H1 (cell line): Measurements from ENCODE around the gene PHTF2. TPM values are rescaled to one million over a fixed set of nuclear protein-coding genes. Genes with fewer than 3 reads are reported as not detected.

ENCODE experiments used
- CTCF ChIA-PET: fragments of 300-600 bp; sonication (Branson Sonifier 250); formaldehyde crosslinking; loops from one replicate; lab custom pipeline; 2021; ENCODE audit not compliant: partially characterized antibody; lab: Charles Lee
- POLR2A ChIA-PET: fragments of 300-600 bp; sonication (Branson Sonifier 250); formaldehyde crosslinking; loops from one replicate; lab custom pipeline; 2021; ENCODE audit warnings: inconsistent platforms; ENCODE audit not compliant: partially characterized antibody; lab: Charles Lee
- DNase-seq, 2 experiments: peaks; one replicate each; pipeline versions ENCODE4 v3.0.0 to v3.0.0-alpha.2; 2010 to 2022; ENCODE audit warnings: low spot score in 2 of 2, low read depth in 1 of 2, mixed read lengths in 1 of 2
- FAIRE-seq: peaks from 2 replicates; lab custom pipeline; 2011; peaks lifted over from hg19 to GRCh38; lab: Jason Lieb, UNC
- H2AFZ ChIP-seq: 2 replicates; pipeline ENCODE4 v1.8.1; 2012; ENCODE audit warnings: low read length, inconsistent platforms
- H2AK5ac ChIP-seq: 2 replicates; pipeline ENCODE4 v1.6.1; 2013; ENCODE audit warnings: low read depth, low read length
- H2BK120ac ChIP-seq: replicated peaks from 2 replicates; pipeline ENCODE3; 2013; ENCODE audit warnings: low read depth, low read length, inconsistent platforms
- H2BK12ac ChIP-seq: 2 replicates; pipeline ENCODE4 v1.6.1; 2013; ENCODE audit warnings: low read depth, low read length
- H2BK15ac ChIP-seq: 2 replicates; pipeline ENCODE4 v1.6.1; 2013; ENCODE audit warnings: low read length
- H2BK20ac ChIP-seq: 2 replicates; pipeline ENCODE4 v1.6.1; 2013; ENCODE audit warnings: low read length
- H2BK5ac ChIP-seq: 2 replicates; pipeline ENCODE4 v1.6.1; 2013; ENCODE audit warnings: low read depth, low read length
- H3K14ac ChIP-seq: 2 replicates; pipeline ENCODE4 v1.6.1; 2013; ENCODE audit warnings: inconsistent platforms; ENCODE audit not compliant: insufficient read length
- H3K18ac ChIP-seq: 2 replicates; pipeline ENCODE4 v1.6.1; 2013; ENCODE audit warnings: low read length; ENCODE audit errors: extremely low read depth
- H3K23ac ChIP-seq: 2 replicates; pipeline ENCODE4 v1.6.1; 2013; ENCODE audit warnings: inconsistent platforms; ENCODE audit not compliant: insufficient read length
- H3K23me2 ChIP-seq: 2 replicates; pipeline ENCODE4 v1.6.1; 2013; ENCODE audit warnings: low read depth, low read length
- H3K27ac ChIP-seq: 2 replicates; pipeline ENCODE4 v1.6.1; 2011; ENCODE audit warnings: low read depth, low read length, inconsistent platforms
- H3K27me3 ChIP-seq, 4 experiments: replicated peaks in 1 of 4; 1 replicate in 1 of 4; 2 replicates in 3 of 4; pipeline versions ENCODE4 v1.6.1 to v1.8.1; 2011 to 2013; ENCODE audit warnings: low read length in 3 of 4, mild to moderate bottlenecking in 3 of 4, inconsistent platforms in 2 of 4, mixed read lengths in 2 of 4, moderate library complexity in 1 of 4; ENCODE audit not compliant: control insufficient read depth in 3 of 4, insufficient read depth in 3 of 4; ENCODE audit errors: extremely low read depth in 1 of 4
- H3K36me3 ChIP-seq, 4 experiments: 2 replicates each; pipeline versions ENCODE4 v1.6.1 to v1.8.1; 2011 to 2013; ENCODE audit warnings: mild to moderate bottlenecking in 4 of 4, low read length in 3 of 4, moderate library complexity in 2 of 4, control low read depth in 1 of 4, inconsistent platforms in 1 of 4; ENCODE audit not compliant: insufficient read depth in 4 of 4, control insufficient read depth in 2 of 4
- H3K4ac ChIP-seq: replicated peaks from 2 replicates; pipeline ENCODE3; 2013; ENCODE audit warnings: low read length, low read depth, mixed read lengths, inconsistent platforms; ENCODE audit not compliant: insufficient read length
- H3K4me1 ChIP-seq, 4 experiments: replicated peaks in 1 of 4; 1 replicate in 1 of 4; 2 replicates in 3 of 4; pipeline versions ENCODE4 v1.6.1 to v1.8.1; 2011 to 2013; ENCODE audit warnings: low read length in 3 of 4, inconsistent platforms in 2 of 4, mixed read lengths in 1 of 4; ENCODE audit not compliant: insufficient read depth in 4 of 4, control insufficient read depth in 3 of 4
- H3K4me2 ChIP-seq, 2 experiments: 2 replicates each; pipeline versions ENCODE4 v1.6.1 to v1.8.1; 2011 to 2013; ENCODE audit warnings: low read depth in 2 of 2, low read length in 2 of 2, control low read depth in 1 of 2, inconsistent platforms in 1 of 2, mild to moderate bottlenecking in 1 of 2; ENCODE audit not compliant: insufficient read depth in 1 of 2
- H3K4me3 ChIP-seq, 4 experiments: fragments of 200-600, 300-600 bp in 1 of 4; sonication (generic), shearing (Covaris generic), sonication (Bioruptor Twin) in 1 of 4; 2 replicates each; pipeline versions ENCODE4 v1.5.1 to v1.8.1; 2011 to 2016; ENCODE audit warnings: low read length in 4 of 4, low read depth in 3 of 4, control low read depth in 2 of 4, inconsistent platforms in 2 of 4, mild to moderate bottlenecking in 2 of 4, mixed read lengths in 1 of 4, moderate library complexity in 1 of 4; ENCODE audit not compliant: insufficient read depth in 2 of 4; ENCODE audit errors: extremely low read depth in 1 of 4
- H3K56ac ChIP-seq: replicated peaks from 2 replicates; pipeline ENCODE3; 2013; ENCODE audit warnings: low read depth, mild to moderate bottlenecking, mixed read lengths, low read length, inconsistent platforms; ENCODE audit not compliant: insufficient read length
- H3K79me1 ChIP-seq: 2 replicates; pipeline ENCODE4 v1.6.1; 2013; ENCODE audit warnings: low read depth, low read length, control low read depth
- H3K79me2 ChIP-seq, 2 experiments: 2 replicates each; pipeline versions ENCODE4 v1.6.1 to v1.8.1; 2012 to 2013; ENCODE audit warnings: low read length in 2 of 2, mild to moderate bottlenecking in 2 of 2, inconsistent platforms in 1 of 2; ENCODE audit not compliant: insufficient read depth in 2 of 2, control insufficient read depth in 1 of 2
- H3K9ac ChIP-seq, 4 experiments: replicated peaks in 1 of 4; 1 replicate in 1 of 4; 2 replicates in 3 of 4; pipeline versions ENCODE4 v1.6.1 to v1.8.1; 2011 to 2013; ENCODE audit warnings: low read depth in 3 of 4, low read length in 3 of 4, control low read depth in 2 of 4, mild to moderate bottlenecking in 2 of 4, moderate library complexity in 2 of 4, inconsistent platforms in 1 of 4; ENCODE audit errors: extremely low read depth in 1 of 4
- H3K9me3 ChIP-seq, 2 experiments: 2 replicates each; pipeline versions ENCODE4 v1.6.1 to v1.8.1; 2012 to 2013; ENCODE audit warnings: mild to moderate bottlenecking in 2 of 2, moderate library complexity in 2 of 2, control low read depth in 1 of 2, inconsistent platforms in 1 of 2, low read depth in 1 of 2, low read length in 1 of 2, mixed read lengths in 1 of 2; ENCODE audit not compliant: insufficient read depth in 2 of 2
- H4K20me1 ChIP-seq, 2 experiments: replicated peaks in 1 of 2; 2 replicates each; pipeline versions ENCODE3 to v1.8.1; 2011 to 2013; ENCODE audit warnings: inconsistent platforms in 2 of 2, low read length in 2 of 2, mild to moderate bottlenecking in 1 of 2; ENCODE audit not compliant: insufficient read depth in 2 of 2, control insufficient read depth in 1 of 2
- H4K5ac ChIP-seq: 2 replicates; pipeline ENCODE4 v1.6.1; 2013; ENCODE audit warnings: low read length, low read depth, mixed read lengths, inconsistent platforms; ENCODE audit not compliant: insufficient read length
- H4K8ac ChIP-seq: 2 replicates; pipeline ENCODE4 v1.8.0; 2013; ENCODE audit warnings: mild to moderate bottlenecking, moderate library complexity, low read length, inconsistent platforms; ENCODE audit not compliant: insufficient read depth; ENCODE audit errors: extremely low read depth
- H4K91ac ChIP-seq: replicated peaks from 2 replicates; pipeline ENCODE3; 2013; ENCODE audit warnings: low read length, mixed read lengths, inconsistent platforms; ENCODE audit not compliant: insufficient read length
- ASH2L ChIP-seq: fragments of 200-600, 300-600 bp; sonication (generic); IDR thresholded peaks from one replicate; pipeline ENCODE4 v1.7.1; 2017; ENCODE audit warnings: low read length
- CHD1 ChIP-seq: IDR thresholded peaks from 2 replicates; pipeline ENCODE4 v1.6.1; 2012; ENCODE audit warnings: low read depth, low read length, improper control_type of control experiment
- EP300 ChIP-seq, 2 experiments: IDR thresholded peaks; 1 replicate in 1 of 2; 2 replicates in 1 of 2; pipeline ENCODE4 v1.6.1; 2011 to 2012; ENCODE audit warnings: low read depth in 2 of 2, low read length in 2 of 2, mild to moderate bottlenecking in 2 of 2, borderline replicate concordance in 1 of 2, inconsistent platforms in 1 of 2, moderate library complexity in 1 of 2
- HDAC2 ChIP-seq, 2 experiments: fragments of 300-600 bp in 1 of 2; sonication (generic) in 1 of 2; IDR thresholded peaks; 2 replicates each; pipeline ENCODE4 v1.6.1; 2011 to 2012; ENCODE audit warnings: low read depth in 2 of 2, low read length in 2 of 2, mild to moderate bottlenecking in 2 of 2, moderate library complexity in 2 of 2, borderline replicate concordance in 1 of 2, inconsistent platforms in 1 of 2
- KDM1A ChIP-seq: fragments of 200-600, 300-600 bp; sonication (generic); IDR thresholded peaks from 2 replicates; pipeline ENCODE4 v1.7.1; 2016; ENCODE audit warnings: mild to moderate bottlenecking, low read length, borderline replicate concordance
- KDM5A ChIP-seq: fragments of 200-600 bp; IDR thresholded peaks from 2 replicates; pipeline ENCODE4 v1.7.1; 2012; ENCODE audit warnings: mild to moderate bottlenecking, low read length, inconsistent platforms, mixed read lengths
- RAD21 ChIP-seq, 2 experiments: IDR thresholded peaks in 1 of 2; conservative IDR thresholded peaks in 1 of 2; 2 replicates each; pipeline ENCODE4 v1.6.1; 2011; ENCODE audit warnings: low read depth in 2 of 2, low read length in 2 of 2, improper control_type of control experiment in 1 of 2, inconsistent platforms in 1 of 2, mild to moderate bottlenecking in 1 of 2, moderate library complexity in 1 of 2
- RBBP5 ChIP-seq: IDR thresholded peaks from 2 replicates; pipeline ENCODE4 v1.7.1; 2012; ENCODE audit warnings: low read depth, mild to moderate bottlenecking, inconsistent platforms, low read length, moderate library complexity, borderline replicate concordance
- RNF2 ChIP-seq: fragments of 200-900, 300-1000 bp; sonication (generic); IDR thresholded peaks from 2 replicates; pipeline ENCODE4 v1.7.1; 2016; ENCODE audit warnings: borderline replicate concordance, low read depth, mild to moderate bottlenecking, antibody characterized with exemption, low read length; ENCODE audit not compliant: poor library complexity, severe bottlenecking; ENCODE audit errors: missing control alignments
- SIN3A ChIP-seq, 2 experiments: IDR thresholded peaks in 1 of 2; conservative IDR thresholded peaks in 1 of 2; 2 replicates each; pipeline ENCODE4 v1.6.1; 2011 to 2012; ENCODE audit warnings: low read length in 2 of 2, improper control_type of control experiment in 1 of 2, low read depth in 1 of 2, mild to moderate bottlenecking in 1 of 2
- SIX5 ChIP-seq: IDR thresholded peaks from 2 replicates; pipeline ENCODE4 v1.6.1; 2011; ENCODE audit warnings: mild to moderate bottlenecking, low read depth, low read length
- SP1 ChIP-seq: IDR thresholded peaks from 2 replicates; pipeline ENCODE4 v1.6.1; 2011; ENCODE audit warnings: low read depth, low read length
- TAF7 ChIP-seq: optimal IDR thresholded peaks from 2 replicates; pipeline ENCODE3; 2011; ENCODE audit warnings: low read depth, mild to moderate bottlenecking, inconsistent platforms, low read length, moderate library complexity, borderline replicate concordance
- WGBS, 2 experiments: shearing (Covaris generic) in 1 of 2; methylation state at CpG; one replicate each; pipeline versions ENCODE4 v1.1.6 to v1.1.7; 2013 to 2015; ENCODE audit warnings: low lambda C conversion rate in 2 of 2, mixed read lengths in 2 of 2, inconsistent platforms in 1 of 2, low coverage in 1 of 2, missing lambda C conversion rate in 1 of 2; ENCODE audit not compliant: insufficient replicate concordance in 2 of 2, insufficient coverage in 1 of 2, insufficient read length in 1 of 2; ENCODE audit errors: extremely low coverage in 1 of 2, missing lambda C conversion rate in 1 of 2; 5-methylcytosine and 5-hydroxymethylcytosine counted together
- polyA plus RNA-seq, 7 experiments: library from polyadenylated mRNA; depleted of rRNA in 3 of 7; stranded (reverse) in 5 of 7; unstranded in 2 of 7; fragments of >200 nt in 5 of 7; fragments of 200-250 nt in 2 of 7; gene quantifications; 1 replicate in 5 of 7; 2 replicates in 1 of 7; 4 replicates in 1 of 7; pipeline versions ENCODE4 v1.2.1 to v1.2.3, GENCODE V29; 2011 to 2013; ENCODE audit warnings: missing spikeins in 2 of 7, mixed read lengths in 2 of 7
- total RNA-seq: library from RNA; stranded (reverse); fragmentation: NEBNext Ultra II Directional; extraction: Animal tissue kit (Norgen Biotek cat#: 25700); gene quantifications from 2 replicates; pipeline ENCODE4 v1.2.1, GENCODE V29; 2021

The PHTF2 gene
- total and polyA plus RNA-seq, 2 of the 8 experiments (the other 6 are each of a cell fraction or from before 2014, with no cell fraction given), result 9.0 to 25.4 TPM

GRCh38 chr7:77831481-77831880 is 32.9 kb downstream of the PHTF2 start:
- no peak overlapping the region for H3K14ac ChIP-seq
- no peak overlapping the region for H3K56ac ChIP-seq
- H3K4ac ChIP-seq, result no peak overlapping the region
- H3K9ac ChIP-seq, result no peak overlapping the region
- no peaks in the 10 kb centered on the region for H3K9me3 ChIP-seq
- no peak for DNase-seq
- no peak overlapping the region for H3K23ac ChIP-seq
- no peak overlapping the region for H2BK5ac ChIP-seq
- no peaks in the 10 kb centered on the region for H3K79me2 ChIP-seq
- H2AK5ac ChIP-seq, result no peak overlapping the region
- H3K27ac ChIP-seq, result no peak overlapping the region
- H3K4me1 ChIP-seq, result peaks cover 0 to 5% (median 2%) of the 10 kb centered on the region in 4 experiments; a peak in 1 of 7 replicates
- H3K4me2 ChIP-seq, result no peak overlapping the region
- H2BK12ac ChIP-seq, result no peak overlapping the region
- no peaks in the 10 kb centered on the region for H3K27me3 ChIP-seq
- H4K91ac ChIP-seq, result no peak overlapping the region
- ChIA-PET CTCF (no interaction called here), POLR2A (interaction anchor here (0.6 kb wide), 1 partner anchor 18 kb away, joined by 3 read pairs; no protein-coding TSS in a partner anchor)
- no peaks in the 10 kb centered on the region for H3K23me2 ChIP-seq
- no peak overlapping the region for H2BK15ac ChIP-seq
- no peak overlapping the region for H3K18ac ChIP-seq
- H3K36me3 ChIP-seq, result no peaks in the 10 kb centered on the region
- peaks cover 0 to 3% of the 10 kb centered on the region in 2 experiments for H4K20me1 ChIP-seq
- no peak overlapping the region for H3K4me3 ChIP-seq
- H4K8ac ChIP-seq, result no peak overlapping the region
- no peak overlapping the region for H2BK120ac ChIP-seq
- no peak overlapping the region for H2AFZ ChIP-seq
- FAIRE-seq, result no peak
- no peak overlapping the region for H4K5ac ChIP-seq
- no peak overlapping the region for H2BK20ac ChIP-seq
- WGBS, 2 experiments, result 93% methylated on average over 7 of the region's 7 CpGs; no CpG with 5 or more reads in 1 of the 2 experiments
- H3K79me1 ChIP-seq, result peaks cover 4% of the 10 kb centered on the region
- TF ChIP-seq KDM1A, result no peak
- no peak for TF ChIP-seq RBBP5
- TF ChIP-seq HDAC2 (IDR thresholded peaks at IDR 0.05; ENCODE audit: borderline replicate concordance in 1 of 2, low read depth in 2 of 2, low read length in 2 of 2), result no peak
- TF ChIP-seq TAF7, result no peak
- TF ChIP-seq KDM5A, result no peak
- TF ChIP-seq RNF2, result no peak
- no peak for TF ChIP-seq CHD1
- no peak for TF ChIP-seq RAD21 (IDR thresholded peaks at IDR 0.05 in 1 of 2, conservative IDR thresholded peaks at IDR 0.05 in 1 of 2; ENCODE audit: low read depth in 2 of 2, low read length in 2 of 2)
- TF ChIP-seq SP1, result no peak
- no peak for TF ChIP-seq SIN3A (conservative IDR thresholded peaks at IDR 0.05 in 1 of 2, IDR thresholded peaks at IDR 0.05 in 1 of 2; ENCODE audit: low read depth in 1 of 2, low read length in 2 of 2)
- TF ChIP-seq SIX5, result no peak
- no peak for TF ChIP-seq EP300 (IDR thresholded peaks at IDR 0.05; ENCODE audit: borderline replicate concordance in 1 of 2, low read depth in 2 of 2, low read length in 2 of 2)
- TF ChIP-seq ASH2L, result no peak
